Gastrocnemius medialis (tissue), 4 donors: ENCODE data around the gene OSBPL10.

ENCODE experiments used
- CTCF ChIP-seq, 5 experiments: fragments of 450-650 bp in 3 of 5; fragments of 200-600 bp in 2 of 5; sonication (generic) in 2 of 5; IDR thresholded peaks in 4 of 5; conservative IDR thresholded peaks in 1 of 5; 1 replicate in 4 of 5; 2 replicates in 1 of 5; pipeline ENCODE4 v1.5.1; 2016 to 2019; ENCODE audit warnings: antibody characterized with exemption in 5 of 5, mild to moderate bottlenecking in 3 of 5, moderate library complexity in 3 of 5
- POLR2A ChIP-seq, 2 donors: fragments of 450-650 bp; IDR thresholded peaks; one replicate each; pipeline ENCODE4 v1.6.1; 2017; ENCODE audit warnings: antibody characterized with exemption in 2 of 2, mild to moderate bottlenecking in 2 of 2, moderate library complexity in 2 of 2

- TF ChIP-seq CTCF (IDR thresholded peaks at IDR 0.05 in 4 of 5, conservative IDR thresholded peaks at IDR 0.05 in 1 of 5) (no peak), POLR2A (IDR thresholded peaks at IDR 0.05) (no peak)
These were observed 47.0 kb downstream of the OSBPL10 start for GRCh38 chr3:31934018-31934417.
